ENCODE results near the gene LSP1.

The LSP1 gene

DNA sequence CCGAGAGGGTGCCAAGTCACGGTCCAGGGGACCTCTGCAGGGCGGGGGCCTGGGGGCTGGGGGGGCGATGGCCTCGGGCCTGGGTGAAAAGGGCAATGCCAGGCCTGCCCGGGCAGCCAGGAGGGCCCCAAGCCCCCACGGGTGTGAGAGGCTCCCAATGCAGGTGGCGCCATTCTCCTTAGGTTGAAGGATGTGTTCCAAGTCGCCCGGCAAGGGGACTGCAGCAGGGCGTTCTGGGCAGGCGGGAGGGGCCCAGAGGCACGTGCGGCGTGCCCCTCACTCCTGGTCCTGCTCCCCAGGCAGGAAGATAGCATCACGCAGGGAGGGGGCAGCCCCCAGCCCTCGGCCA, 14.8 kb upstream of the LSP1 start:
- no peak for DNase-seq

DNA sequence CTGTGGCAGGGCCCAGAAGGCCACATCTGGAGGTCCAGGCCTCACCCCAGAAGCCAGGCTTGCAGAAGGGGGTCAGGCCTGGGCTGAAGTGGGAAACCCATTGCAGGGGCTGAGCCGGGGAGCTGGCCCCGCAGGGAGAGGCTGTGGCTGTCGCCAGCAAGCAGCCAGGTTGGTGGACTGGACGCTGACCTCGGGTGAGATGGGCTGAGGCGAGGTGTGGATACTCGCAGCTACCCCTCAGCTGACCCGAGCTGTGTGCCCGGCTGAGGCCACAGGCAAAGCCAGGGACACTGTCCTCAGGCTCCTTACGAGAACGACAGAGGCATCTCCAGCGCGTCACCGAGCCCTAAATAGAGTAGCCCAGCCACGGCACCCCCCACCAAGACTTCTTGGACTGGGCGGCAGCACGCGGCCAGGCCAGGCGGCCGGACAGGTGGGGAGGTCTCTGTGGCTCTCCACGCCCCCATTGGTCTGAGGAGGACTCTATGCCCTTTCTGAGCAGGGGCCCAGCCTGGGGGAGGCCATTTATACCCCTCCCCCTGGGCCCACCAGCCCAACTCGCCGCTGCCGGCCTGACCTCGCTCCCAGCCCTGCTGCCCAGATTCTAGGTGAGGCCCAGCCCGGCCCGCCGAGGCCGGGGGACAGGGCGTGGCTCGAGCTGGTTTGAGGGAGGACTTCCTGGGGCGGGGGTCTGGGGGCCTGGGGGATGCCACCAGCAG, 14.3 kb upstream of the LSP1 start, which contains the start of gene TNNI2:
Gene TNNI2 (plus strand): TSS at position 556 of the 719 bp plus-strand sequence. CDS start 716 bp downstream, outside the sequence.
- no peak for DNase-seq

DNA sequence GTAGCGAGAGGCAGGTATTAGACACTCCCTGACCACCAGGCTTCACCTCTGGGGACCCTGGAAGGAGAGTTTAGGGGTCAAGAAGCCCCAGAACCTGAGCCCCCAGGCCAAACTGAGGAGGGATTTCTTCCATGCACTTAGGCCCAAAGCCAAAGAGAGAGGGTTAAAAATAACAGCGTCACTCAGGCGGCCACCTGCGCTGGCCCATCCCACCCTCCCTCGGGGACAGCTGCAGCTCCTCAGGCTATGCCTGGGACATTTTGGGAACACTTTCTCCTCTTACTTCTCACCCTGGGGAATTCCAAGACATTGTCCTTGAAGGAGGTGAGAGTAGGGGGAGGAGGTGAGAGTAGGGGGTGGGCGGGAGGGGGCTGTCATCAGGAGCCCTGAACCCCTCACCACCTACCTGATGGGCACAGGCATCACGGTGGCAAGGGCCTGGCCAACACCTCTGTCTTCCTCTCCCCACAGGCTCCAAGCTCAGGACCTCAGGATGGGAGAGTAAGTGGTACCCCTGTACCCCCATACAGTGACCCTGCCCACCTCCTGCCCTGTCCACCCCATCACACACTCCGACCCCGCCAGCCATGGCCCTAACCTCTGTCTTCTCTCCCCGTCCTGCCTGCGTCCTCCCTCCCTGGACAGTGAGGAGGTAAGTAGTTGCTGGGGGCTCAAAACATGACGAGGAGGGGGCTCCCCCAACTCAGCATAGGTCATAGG, 13.5 kb upstream of the LSP1 start:
- DNase-seq: no peak

DNA sequence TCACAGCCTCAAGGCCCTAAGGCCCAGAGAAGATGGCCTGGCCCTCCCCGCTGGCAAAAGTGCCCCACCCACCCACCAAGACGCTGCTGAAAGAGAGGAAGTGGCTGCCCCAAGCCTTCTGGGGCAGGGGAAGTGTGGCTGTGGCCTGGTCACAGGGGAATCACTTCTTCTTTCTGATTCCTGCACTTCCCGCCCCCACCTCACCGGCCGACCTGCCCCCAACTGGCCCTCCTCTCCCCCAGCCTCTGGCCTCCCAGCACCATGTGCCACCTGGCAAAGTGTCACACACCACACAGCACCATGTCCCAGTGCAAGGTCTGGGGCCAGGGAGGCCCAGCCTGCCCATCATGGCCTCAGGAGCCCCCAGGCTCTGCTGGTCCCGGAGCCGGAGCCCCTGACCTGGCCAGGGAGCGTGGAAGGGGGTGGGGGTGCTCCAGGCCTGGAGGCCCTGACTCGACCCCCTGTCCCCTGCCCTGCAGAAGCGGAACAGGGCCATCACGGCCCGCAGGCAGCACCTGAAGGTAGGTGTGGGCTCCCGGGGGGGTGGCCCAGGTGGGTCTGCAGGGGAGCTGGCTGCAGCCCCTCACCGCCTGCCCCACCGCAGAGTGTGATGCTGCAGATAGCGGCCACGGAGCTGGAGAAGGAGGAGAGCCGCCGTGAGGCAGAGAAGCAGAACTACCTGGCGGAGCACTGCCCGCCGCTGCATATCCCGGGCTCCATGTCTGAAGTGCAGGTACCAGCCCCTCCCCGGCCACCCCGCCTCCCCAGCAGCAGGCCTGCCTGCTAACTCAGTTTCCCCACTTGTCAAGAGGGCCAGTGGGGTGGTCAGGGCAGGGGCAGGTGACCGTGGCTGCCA, 12.7 kb upstream of the LSP1 start:
- DNase-seq: no peak

DNA sequence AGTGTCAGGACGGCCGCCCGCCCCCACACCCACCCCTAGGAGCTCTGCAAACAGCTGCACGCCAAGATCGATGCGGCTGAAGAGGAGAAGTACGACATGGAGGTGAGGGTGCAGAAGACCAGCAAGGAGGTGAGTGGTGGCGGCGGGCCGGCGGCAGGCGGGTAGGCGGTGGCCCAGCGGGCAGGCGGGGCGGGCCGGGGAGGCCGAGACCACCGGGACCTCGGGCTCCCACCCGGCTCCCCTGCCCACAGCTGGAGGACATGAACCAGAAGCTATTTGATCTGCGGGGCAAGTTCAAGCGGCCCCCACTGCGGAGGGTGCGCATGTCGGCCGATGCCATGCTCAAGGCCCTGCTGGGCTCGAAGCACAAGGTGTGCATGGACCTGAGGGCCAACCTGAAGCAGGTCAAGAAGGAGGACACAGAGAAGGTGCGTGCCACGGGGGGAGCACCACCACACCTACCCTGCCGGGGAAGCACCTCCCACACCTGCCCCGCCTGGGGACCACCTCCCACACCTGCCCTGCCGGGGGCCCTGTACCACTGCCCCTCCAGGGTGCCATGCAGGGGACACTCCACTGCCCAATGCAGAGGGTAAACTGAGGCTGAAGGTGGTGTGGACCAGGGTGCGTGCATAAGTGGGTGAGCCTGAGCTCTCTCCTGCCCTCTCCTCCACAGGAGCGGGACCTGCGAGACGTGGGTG, 12.0 kb upstream of the LSP1 start:
- DNase-seq: no peak

DNA sequence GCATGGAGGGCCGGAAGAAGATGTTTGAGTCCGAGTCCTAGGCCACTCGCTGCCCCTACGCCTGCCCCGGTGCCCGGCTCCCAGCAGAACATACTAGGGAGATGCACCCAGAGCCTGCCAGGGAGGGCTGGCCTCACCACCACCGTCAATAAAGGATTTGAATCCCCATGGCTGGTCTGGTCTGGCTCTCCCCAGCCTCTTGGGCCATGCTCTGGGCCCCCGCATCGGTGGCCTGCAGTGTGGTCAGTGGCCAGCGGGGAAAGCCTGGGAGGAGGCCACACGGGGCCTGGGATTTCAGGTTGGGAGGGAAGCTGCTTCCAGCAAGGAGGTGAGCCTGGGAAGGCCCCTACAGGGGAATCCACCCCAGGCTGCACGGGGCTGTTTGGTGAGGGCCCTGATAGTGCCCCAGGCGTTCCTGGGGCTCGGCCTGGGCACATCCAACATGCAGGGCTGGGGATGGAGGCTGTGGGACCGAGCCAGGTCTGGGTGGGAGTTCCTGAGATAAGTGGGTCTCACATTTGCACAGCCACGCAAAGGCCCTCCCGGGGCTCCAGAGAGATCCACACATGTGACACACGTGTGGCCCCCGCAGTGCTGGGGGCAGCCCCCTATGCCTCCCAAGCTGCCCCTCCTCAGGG, 11.3 kb upstream of the LSP1 start:
- no peak for DNase-seq

DNA sequence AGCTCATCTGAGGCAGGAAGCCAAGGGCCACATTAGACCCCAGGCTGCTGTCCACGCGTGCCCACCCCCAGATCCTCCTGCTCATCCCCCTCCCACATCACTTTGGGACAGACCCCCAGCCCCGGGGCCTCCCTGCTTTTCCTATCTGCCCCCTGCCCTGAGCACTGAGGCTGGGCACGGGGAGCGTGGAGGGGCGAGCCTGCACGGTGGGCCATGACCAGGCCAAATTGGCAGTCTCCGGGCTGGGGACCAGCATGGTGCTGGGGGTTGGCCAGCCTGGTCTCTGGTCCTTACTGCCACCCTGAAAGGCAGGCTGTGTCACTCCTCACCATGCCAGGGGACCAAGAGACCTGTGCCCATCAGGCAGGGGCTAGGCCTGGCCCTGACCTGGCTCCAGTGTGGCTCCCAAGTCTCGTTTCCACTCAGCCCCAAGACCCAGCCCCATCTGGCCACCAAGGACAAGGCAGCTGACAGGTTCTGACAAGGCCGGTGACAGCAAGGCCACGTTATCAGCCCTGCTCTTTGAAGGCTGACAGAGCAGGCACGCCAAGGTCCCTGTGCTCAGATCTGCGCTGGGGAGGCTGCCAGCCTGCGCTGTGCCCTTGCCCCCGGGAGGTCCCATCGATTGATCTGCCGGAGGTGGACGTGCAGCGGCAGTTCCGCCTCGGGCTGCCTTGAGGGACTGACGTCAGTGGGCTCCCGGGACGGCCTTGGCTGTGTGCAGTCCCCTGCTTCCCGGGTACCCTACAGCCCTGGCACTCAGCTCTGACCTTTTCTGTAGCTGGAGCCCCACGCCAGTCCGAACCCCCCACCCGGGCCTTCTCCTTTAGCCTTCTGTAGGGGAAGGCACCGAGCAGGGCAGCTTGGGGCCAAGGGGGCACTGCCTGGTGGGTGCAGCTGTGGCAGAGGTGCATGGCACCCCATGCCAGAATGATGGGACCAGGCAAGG, 10.5 kb upstream of the LSP1 start:
- no peak for DNase-seq

DNA sequence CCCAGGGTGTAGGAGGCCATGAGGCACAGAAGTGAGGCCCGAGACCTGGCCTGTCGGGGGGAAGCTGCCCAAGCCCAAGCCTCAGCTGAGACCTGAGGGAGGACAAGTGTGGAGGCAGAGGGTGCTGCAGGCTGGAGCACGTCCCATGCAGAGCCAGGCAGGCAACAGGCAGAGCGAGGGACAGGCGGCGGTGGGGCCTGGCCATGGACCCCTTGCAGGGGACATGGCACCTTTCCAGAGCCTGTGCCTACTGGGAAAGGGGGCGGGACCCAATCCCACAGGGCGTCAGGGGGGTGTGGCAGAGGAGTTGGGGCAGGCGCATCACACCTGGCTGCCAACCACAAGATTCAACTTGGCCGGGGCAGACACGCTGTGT, 9.8 kb upstream of the LSP1 start:
- no peak for DNase-seq

DNA sequence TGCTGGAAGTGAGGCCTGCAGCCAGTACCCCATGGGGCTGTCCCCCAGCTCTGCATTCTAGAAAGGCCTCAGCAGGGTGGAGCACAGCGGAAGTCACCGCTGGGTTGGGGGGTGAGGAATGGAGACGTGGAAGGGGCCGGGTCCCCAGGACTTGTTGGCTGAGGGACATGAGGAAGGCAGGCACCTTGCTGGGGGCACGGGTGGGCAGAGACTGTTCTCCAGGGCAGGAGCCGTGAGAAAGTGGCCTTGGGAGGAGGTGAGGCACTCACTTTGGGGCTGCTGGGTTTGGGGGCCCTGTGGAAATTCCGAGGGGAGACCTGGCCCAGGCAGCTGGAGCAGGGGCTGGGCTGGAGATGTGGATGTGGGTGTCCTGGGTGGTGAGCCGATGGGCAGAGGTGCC, 9.1 kb upstream of the LSP1 start:
- no peak for DNase-seq

DNA sequence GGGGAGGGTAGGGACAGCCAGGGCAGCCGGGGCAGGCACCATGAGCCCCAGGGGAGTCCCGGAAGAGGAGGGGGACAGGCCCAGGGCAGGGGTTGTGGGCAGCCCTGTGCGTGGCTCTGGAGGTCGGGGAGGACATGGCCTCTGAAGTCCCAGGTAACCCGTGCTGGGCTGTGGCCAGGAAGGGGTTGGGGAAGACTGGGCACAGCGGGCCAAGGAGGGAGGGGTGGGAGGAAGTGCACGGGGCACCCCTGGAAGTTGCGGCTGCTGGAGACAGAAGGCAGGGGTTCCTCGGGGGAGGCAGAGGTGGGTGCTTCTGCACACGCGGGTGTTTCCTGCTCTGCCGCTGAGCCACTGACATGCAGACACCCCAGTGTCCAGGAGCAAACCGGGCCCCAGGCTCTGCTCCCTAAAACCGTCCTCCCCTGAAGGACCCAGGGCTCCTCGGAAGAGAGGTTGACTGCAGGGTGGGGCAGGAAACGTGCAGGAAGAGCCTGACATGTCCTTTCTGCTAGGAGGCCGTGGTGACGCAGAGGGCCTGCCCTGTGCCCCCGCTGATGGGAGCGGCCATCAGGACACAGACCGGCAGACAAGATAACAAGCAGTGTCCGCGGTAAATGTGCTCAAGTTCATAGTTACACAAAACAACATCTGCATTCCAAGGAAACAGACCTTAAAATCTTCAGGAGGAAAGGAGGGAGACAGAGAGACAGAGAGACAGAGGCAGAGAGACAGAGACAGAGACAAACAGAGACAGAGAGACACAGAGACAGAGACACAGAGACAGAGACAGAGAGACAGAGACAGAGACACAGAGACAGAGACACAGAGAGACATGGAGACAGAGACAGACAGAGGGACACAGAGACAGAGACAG, 8.4 kb upstream of the LSP1 start:
- no peak for DNase-seq

DNA sequence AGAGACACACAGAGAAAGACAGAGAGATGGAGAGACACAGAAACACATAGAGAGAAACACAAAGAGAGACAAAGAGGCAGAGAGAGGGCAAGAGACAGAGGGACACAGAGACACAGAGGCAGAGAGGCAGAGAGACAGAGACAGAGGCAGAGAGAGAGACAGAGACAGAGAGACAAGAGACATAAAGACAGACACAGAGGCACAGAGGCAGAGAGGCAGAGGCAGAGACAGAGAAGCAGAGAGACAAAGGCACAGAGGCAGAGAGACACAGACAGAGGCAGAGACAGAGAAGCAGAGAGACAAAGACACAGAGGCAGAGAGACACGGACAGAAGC, 7.8 kb upstream of the LSP1 start:
- DNase-seq: no peak

DNA sequence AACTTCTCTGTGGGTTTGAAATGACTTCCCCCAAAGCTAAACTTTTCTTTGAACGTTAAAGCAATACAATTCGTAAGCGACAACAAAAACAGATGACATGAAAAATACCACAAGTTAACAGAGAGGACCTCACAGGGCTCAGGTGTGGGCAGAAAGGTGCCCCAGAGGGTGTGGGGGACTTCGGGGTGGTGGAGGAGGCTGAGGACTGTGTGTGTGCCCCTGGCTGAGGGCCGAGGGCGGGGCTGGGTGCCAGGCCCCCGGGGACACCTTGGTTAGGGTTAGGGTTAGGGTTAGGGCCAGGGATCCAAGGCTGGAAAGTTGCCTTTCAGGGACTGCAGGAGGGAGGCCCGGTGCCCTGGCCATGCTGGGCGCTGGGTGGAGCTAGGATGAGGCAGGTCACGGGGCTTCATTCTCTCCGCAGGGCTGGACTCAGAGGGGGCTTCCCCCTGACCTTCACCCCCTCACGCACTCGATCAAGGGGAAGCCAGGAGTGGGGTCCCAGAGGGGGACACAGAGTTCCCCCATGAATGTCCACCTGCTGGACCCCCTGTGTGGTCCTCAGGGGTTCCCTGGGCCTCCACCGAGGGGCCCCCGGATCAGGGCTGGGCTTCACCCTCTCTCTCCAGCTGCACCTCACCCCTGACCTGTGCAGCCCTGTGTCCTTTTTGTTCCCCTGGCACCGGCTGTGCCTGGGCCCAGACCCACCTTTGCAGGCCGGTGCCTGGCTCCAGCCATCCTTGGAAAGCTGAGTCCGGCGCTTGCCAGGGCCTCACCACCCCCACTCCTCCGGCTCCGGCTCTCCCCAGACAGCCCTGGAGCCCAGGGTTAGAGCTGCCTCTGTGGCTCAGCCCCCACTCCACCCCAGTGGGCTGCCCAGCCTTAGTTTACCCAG, 7.1 kb upstream of the LSP1 start:
- no peak for DNase-seq

DNA sequence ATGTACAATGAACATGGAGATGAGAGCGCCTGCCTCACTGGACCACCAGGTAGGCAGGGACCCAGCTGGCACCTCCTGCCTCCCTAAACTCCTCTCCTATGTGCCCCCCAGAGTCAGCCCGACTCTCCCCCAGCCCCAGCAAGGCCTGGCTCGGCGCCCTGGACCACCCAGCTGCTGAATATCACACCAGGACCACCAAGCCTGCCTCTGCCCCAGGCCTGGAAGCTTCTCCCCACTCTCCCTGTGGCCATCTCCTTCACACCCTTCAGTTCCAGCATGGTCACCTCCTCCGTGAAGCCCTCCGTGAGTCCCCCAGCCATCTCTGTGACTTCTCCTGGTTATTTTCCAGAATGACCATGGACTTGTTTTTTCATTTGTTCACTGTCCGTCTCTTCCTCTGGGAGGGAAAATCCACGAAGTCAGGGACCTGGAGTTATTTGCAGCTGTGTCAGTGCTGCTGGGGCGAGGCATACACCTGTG, 6.4 kb upstream of the LSP1 start:
- DNase-seq: no peak

DNA sequence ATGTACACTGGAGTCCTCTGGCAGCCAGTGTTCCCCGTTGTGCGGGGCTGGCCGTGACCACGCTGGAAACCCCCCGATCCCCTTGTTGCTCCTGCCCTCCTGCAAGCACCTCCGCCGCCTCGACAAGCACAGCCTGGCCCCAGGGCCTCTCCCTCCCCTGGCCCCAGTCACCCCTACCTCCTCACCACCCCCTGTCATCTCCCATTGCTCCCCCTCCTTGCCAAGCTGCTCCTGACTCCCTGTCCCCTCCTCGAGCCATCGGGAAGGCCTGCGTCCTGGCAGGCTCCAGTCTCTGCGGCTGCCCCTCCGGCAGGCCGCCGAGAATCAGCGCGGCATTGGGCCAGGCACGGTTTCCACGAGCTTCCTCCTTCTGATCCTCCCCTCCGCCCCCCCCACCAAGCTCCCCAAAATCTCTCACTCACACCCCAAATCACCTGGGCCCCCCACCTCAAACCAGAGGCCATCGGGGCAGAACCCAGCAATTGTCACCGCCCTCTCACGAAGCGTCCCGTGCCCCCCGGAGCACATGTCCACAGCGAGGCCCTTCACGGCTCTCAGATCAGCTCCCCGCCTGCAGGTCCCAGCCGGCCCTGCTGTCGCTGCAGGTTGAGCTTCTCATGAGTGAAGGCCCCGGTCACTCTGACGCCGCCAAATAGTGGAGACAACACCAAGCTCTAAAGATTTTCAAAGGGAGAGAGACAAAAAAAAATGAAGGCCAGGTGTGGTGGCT, 5.7 kb upstream of the LSP1 start:
- no peak for DNase-seq

DNA sequence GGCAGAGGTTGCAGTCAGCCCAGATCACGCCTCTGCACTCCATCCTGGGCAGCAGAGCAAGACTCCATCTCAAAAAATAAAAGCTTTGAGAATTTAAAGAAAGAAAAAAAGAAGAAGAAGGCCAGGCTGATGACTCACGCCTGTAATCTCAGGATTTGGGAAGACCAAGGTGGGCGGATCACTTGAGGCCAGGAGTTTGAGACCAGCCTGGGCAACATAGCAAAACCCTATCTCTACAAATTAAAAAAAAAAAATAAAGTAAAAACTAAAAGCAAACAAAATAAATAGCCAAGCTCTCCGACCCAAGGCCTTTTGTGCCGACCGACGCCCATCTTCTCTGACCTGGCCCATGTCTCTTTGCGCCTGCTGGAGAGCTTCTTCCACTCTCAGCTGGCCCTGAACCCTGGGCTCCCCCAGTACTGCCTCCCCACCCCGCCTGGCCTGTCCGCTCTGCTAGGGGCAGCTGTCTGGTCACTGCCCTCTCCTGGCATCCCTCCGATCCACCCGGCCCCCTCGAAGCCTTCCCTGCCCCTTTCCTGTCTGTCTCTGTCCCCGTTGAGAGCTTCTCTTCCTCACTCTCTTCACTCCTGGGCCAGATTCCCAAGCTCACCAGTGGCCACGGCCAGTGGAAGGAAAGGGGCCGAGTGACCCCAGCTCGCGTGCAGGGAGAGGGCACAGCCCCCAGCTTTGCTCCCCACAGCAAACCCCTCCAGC, 4.8 kb upstream of the LSP1 start:
- DNase-seq: no peak

DNA sequence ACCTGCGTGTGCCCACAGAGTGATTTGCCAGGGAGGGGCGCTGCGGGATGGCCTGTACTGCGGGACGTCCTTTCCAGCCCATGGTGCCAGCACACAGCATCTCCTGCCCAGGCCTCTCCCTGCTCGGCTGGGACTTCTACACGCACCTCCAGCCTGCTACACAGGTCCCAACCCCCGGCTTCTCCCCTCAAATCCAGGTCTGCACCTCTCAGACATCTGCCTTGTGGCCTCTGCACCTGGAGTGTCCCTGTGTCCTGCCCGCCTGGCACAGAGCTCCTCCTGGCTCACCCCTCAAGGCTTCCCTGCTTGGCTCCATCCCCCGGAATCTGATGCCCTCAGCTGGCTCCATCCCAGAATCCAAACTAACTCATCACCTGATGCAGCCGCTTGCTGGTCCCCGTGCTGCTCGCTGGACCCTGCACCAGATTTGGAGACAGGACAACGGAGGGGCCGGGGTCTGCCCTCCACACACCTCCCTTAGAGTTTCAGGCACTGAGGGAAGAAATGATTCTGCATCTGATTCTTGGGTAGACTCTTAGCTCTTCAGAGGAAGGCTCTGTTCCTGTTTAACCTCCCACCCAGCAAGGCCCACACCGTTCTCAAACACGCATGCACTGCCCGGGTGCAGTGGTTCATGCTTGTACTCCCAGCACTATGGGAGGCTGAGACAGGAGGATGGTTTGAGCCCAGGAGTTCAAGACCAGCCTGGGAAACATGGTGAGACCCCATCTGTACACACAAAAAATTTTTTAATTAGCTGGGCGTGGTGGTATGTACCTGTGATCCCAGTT, 4.0 kb upstream of the LSP1 start:
- no peak for DNase-seq
